Activated CD4-positive, alpha-beta memory T cell treated with anti-CD3 and anti-CD28 coated beads, Interleukin-2, amount 10 ng/mL, durations not matched to agents 7 days and 5 days (primary cell): ENCODE measurements around the gene STING1. TPM values are rescaled to one million over a fixed set of nuclear protein-coding genes. Genes with fewer than 3 reads are reported as not detected.
"Not testable (repeated sequence)": the region's sequence is repeated elsewhere in the genome, so short reads cannot be mapped to it uniquely, and the experiment has no call there.

ENCODE experiments used
- CTCF ChIA-PET: fragments of 350-600 bp; sonication (Branson Sonifier 250); formaldehyde crosslinking; loops from one replicate; lab custom pipeline; 2021; ENCODE audit warnings: antibody characterized with exemption, inconsistent platforms; lab: Charles Lee
- POLR2A ChIA-PET: fragments of 350-600 bp; sonication (Branson Sonifier 250); formaldehyde crosslinking; loops from one replicate; lab custom pipeline; 2021; ENCODE audit warnings: antibody characterized with exemption; lab: Charles Lee
- DNase-seq: peaks from one replicate; pipeline ENCODE4 v3.0.0-alpha.2; 2020
- H3K27ac Mint-ChIP-seq: one replicate; pipeline ENCODE4 v1.8.0; 2021; ENCODE audit warnings: mild to moderate bottlenecking, mixed read lengths
- H3K27me3 Mint-ChIP-seq: one replicate; pipeline ENCODE4 v1.8.0; 2021; ENCODE audit warnings: mixed read lengths
- H3K36me3 Mint-ChIP-seq: one replicate; pipeline ENCODE4 v1.8.0; 2021; ENCODE audit warnings: low read depth, mixed read lengths
- H3K4me1 Mint-ChIP-seq: one replicate; pipeline ENCODE4 v1.8.0; 2021; ENCODE audit warnings: mixed read lengths
- H3K4me3 Mint-ChIP-seq: one replicate; pipeline ENCODE4 v1.8.0; 2021; ENCODE audit warnings: mild to moderate bottlenecking, mixed read lengths
- H3K9me3 Mint-ChIP-seq: one replicate; pipeline ENCODE4 v1.8.0; 2021; ENCODE audit warnings: mixed read lengths
- total RNA-seq, 2 experiments: library from RNA; stranded (reverse); gene quantifications; one replicate each; pipeline ENCODE4 v1.2.3, GENCODE V29; 2021

Gene STING1
- total RNA-seq, 2 experiments from 2014 or later, result 277 to 281 TPM

DNA sequence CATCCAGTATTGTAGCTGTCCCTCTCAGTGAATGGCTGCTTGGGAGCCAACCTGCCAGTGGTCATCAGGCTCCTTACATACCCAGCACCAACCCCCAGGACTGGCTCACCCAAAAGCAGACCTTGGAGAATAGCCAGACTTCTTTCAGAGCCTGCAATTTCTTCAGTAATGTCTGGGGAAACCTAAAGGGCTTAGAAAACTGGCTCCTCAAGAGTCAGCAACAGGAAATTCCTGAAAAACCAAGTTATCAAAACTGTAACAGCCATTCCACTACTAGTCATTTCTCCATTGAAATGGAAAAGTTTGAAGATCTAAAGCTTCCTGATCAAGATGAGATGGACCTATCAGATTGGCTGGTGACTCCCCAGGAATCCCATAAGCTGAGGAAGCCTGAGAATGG is 12.3 kb upstream of the STING1 start:
- H3K9me3 Mint-ChIP-seq, result no peaks in the 10 kb centered on the region
- H3K27me3 Mint-ChIP-seq, result no peaks in the 10 kb centered on the region
- no peak overlapping the region for H3K27ac Mint-ChIP-seq
- no peak for DNase-seq
- ChIA-PET CTCF (interaction anchor here (1.7 to 2.0 kb wide), 2 partner anchors 13 to 72 kb away, joined by 7 to 8 read pairs; partner anchors contain the start of gene STING1), POLR2A (interaction anchor here (0.9 to 4.4 kb wide), 5 partner anchors 8 to 1865 kb away, joined by 3 to 22 read pairs (median 4); partner anchors contain the start of gene STING1)
- H3K4me1 Mint-ChIP-seq, result peaks cover 22% of the 10 kb centered on the region
- H3K36me3 Mint-ChIP-seq, result no peaks in the 10 kb centered on the region
- H3K4me3 Mint-ChIP-seq, result no peak overlapping the region

GRCh38 chr5:139494256-139494655 is 11.7 kb upstream of the STING1 start:
- Mint-ChIP-seq H3K27me3 (no peaks in the 10 kb centered on the region), H3K9me3 (no peaks in the 10 kb centered on the region), H3K4me3 (no peak overlapping the region), H3K4me1 (peaks cover 22% of the 10 kb centered on the region), H3K36me3 (no peaks in the 10 kb centered on the region), H3K27ac (no peak overlapping the region)
- ChIA-PET CTCF (no interaction called here), POLR2A (interaction anchor here (0.9 to 4.4 kb wide), 5 partner anchors 9 to 1865 kb away, joined by 3 to 22 read pairs (median 4); partner anchors contain the start of gene STING1)
- no peak for DNase-seq

DNA sequence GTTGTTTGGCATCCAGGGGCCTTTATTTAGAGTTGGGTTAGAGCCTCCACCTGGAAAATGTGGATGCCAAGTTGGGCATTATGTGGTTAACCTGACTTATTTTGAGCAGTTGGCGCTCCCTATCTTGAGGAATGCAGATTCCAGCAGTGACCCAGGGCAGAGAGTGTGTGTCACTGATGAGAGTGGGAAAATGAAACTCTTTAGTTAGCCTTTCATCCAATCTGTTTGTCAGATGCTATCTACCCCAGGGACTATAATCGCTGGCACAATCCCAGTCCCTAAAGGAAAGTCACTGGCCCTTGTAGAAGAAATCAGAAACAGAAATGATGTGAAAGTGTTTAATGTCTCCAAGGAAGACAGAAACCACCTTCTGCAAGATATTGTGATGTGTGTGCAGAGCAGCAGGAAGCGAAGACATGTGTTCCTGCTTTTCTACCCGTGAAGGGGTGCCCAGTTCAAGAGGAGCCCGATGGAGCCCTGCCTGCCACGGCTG is 10.2 kb upstream of the STING1 start:
- DNase-seq, result no peak
- H3K4me1 Mint-ChIP-seq, result peaks cover 32% of the 10 kb centered on the region
- H3K27me3 Mint-ChIP-seq, result no peaks in the 10 kb centered on the region
- ChIA-PET POLR2A (interaction anchor here (1.1 to 4.4 kb wide), 2 partner anchors 11 to 76 kb away, joined by 5 to 22 read pairs; partner anchors contain the start of gene STING1), CTCF (interaction anchor here (0.9 kb wide), 1 partner anchor 10 kb away, joined by 3 read pairs; the partner anchor contains the start of gene STING1)
- H3K36me3 Mint-ChIP-seq, result no peaks in the 10 kb centered on the region
- H3K4me3 Mint-ChIP-seq, result no peak overlapping the region
- no peaks in the 10 kb centered on the region for H3K9me3 Mint-ChIP-seq
- H3K27ac Mint-ChIP-seq, result no peak overlapping the region

GRCh38 chr5:139488260-139488659 is 5.7 kb upstream of the STING1 start:
- ChIA-PET POLR2A (interaction anchor here (1.0 to 2.5 kb wide), 2 partner anchors 20 to 49 kb away, joined by 3 to 6 read pairs; partner anchors contain the start of gene DNAJC18), CTCF (interaction anchor here (0.8 to 2.0 kb wide), 4 partner anchors 9 to 73 kb away, joined by 3 to 6 read pairs (median 4); no protein-coding TSS in a partner anchor)
- Mint-ChIP-seq H3K4me1 (peaks cover 24% of the 10 kb centered on the region), H3K4me3 (no peak overlapping the region), H3K27me3 (no peaks in the 10 kb centered on the region), H3K9me3 (no peaks in the 10 kb centered on the region), H3K27ac (no peak overlapping the region), H3K36me3 (no peaks in the 10 kb centered on the region)
- DNase-seq, result no peak

DNA sequence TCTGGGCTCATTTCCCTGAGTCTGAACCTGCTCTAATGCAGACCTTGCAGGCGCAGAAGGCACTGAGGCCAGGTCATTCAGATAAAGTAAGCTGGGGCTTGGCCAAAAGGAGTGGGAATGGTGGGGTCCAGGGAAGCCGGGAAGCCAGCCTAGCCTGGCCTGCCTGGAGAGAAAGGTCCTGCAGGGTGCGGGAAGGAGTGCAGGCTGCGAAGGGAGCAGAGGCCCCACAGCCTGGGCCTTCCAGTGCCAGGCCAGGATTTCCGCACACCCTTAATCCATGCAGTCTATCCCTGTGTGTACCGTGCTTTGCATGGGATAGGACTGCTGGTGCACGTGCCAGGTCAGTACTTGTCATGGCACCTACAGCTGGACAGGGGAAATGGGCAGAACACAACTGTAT is 3.6 kb upstream of the STING1 start:
- peaks cover 12% of the 10 kb centered on the region for H3K36me3 Mint-ChIP-seq
- CTCF ChIA-PET, result no interaction called here
- POLR2A ChIA-PET, result no interaction called here
- H3K4me3 Mint-ChIP-seq, result no peak overlapping the region
- DNase-seq, result no peak
- H3K27me3 Mint-ChIP-seq, result no peaks in the 10 kb centered on the region
- H3K27ac Mint-ChIP-seq, result no peak overlapping the region
- peaks cover 23% of the 10 kb centered on the region for H3K4me1 Mint-ChIP-seq
- no peaks in the 10 kb centered on the region for H3K9me3 Mint-ChIP-seq

DNA sequence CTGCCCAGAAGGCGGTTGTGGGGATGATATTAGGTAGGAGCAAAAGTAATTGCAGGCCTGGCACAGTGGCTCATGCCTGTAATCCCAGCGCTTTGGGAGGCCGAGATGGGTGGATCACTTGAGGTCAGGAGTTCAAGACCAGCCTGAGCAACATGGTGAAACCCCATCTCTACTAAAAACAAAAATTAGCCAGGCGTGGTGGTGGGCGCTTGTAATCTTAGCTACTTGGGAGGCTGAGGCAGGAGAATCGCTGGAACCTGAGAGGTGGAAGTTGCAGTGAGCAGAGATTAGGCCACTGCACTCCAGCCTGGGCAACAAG is 291 bp upstream of the STING1 start:
- H3K36me3 Mint-ChIP-seq, result peaks cover 39% of the 10 kb centered on the region
- peak overlapping the region; percentile 96 for H3K4me3 Mint-ChIP-seq
- peaks cover 40% of the 10 kb centered on the region for H3K4me1 Mint-ChIP-seq
- H3K9me3 Mint-ChIP-seq, H3K27me3 Mint-ChIP-seq, DNase-seq: not testable (repeated sequence)
- ChIA-PET CTCF (interaction anchor here (1.0 to 3.7 kb wide), 16 partner anchors 9 to 90 kb away, joined by 3 to 46 read pairs (median 6); partner anchors contain the start of genes DNAJC18 and SMIM33), POLR2A (interaction anchor here (0.7 to 3.8 kb wide), 26 partner anchors 8 to 913 kb away, joined by 3 to 63 read pairs (median 13); partner anchors contain the start of genes DNAJC18, ECSCR, PAIP2 and PROB1)
- peak overlapping the region; percentile 98 for H3K27ac Mint-ChIP-seq

- DNase-seq, result no peak
- Mint-ChIP-seq H3K27ac (peak overlapping the region; percentile 98), H3K4me1 (peaks cover 51% of the 10 kb centered on the region), H3K4me3 (peak overlapping the region; percentile 96), H3K36me3 (peaks cover 52% of the 10 kb centered on the region), H3K9me3 (no peaks in the 10 kb centered on the region), H3K27me3 (no peaks in the 10 kb centered on the region)
- ChIA-PET CTCF (interaction anchor here (0.6 to 3.7 kb wide), 19 partner anchors 8 to 284 kb away, joined by 3 to 46 read pairs (median 6); partner anchors contain the start of genes DNAJC18 and SMIM33), POLR2A (interaction anchor here (0.7 to 3.8 kb wide), 28 partner anchors 9 to 187 kb away, joined by 3 to 63 read pairs (median 10); partner anchors contain the start of genes DNAJC18, ECSCR, MZB1 and PAIP2)
These were observed 943 bp downstream of the STING1 start for GRCh38 chr5:139481580-139482049.

DNA sequence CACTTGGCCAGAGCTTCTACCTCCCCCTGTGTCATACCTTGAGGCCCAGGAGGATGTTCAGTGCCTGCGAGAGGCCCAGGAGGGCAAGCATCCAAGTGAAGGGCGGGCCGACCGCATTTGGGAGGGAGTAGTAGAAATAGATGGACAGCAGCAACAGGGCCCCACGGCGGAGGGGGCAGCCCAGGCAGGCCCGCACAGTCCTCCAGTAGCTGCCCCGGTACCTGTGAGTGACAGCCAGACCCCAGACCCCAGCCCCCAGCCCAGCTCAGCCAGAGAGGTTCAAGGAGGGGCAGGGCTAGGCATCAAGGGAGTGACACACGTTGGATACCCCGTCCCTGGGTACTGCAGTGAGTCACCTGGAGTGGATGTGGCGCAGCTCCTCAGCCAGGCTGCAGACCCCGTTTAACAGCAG is 1.4 kb downstream of the STING1 start:
- Mint-ChIP-seq H3K9me3 (no peaks in the 10 kb centered on the region), H3K4me1 (peaks cover 55% of the 10 kb centered on the region), H3K27ac (peak overlapping the region; percentile 98), H3K4me3 (peak overlapping the region; percentile 96), H3K36me3 (peaks cover 57% of the 10 kb centered on the region), H3K27me3 (no peaks in the 10 kb centered on the region)
- POLR2A ChIA-PET, result interaction anchor here (0.9 to 3.8 kb wide), 19 partner anchors 9 to 187 kb away, joined by 3 to 63 read pairs (median 22); partner anchors contain the start of genes DNAJC18, ECSCR, PAIP2 and SMIM33
- DNase-seq, result peak; percentile 53
- CTCF ChIA-PET, result interaction anchor here (0.9 to 3.7 kb wide), 9 partner anchors 10 to 81 kb away, joined by 6 to 46 read pairs (median 14); partner anchors contain the start of genes DNAJC18 and SMIM33

DNA sequence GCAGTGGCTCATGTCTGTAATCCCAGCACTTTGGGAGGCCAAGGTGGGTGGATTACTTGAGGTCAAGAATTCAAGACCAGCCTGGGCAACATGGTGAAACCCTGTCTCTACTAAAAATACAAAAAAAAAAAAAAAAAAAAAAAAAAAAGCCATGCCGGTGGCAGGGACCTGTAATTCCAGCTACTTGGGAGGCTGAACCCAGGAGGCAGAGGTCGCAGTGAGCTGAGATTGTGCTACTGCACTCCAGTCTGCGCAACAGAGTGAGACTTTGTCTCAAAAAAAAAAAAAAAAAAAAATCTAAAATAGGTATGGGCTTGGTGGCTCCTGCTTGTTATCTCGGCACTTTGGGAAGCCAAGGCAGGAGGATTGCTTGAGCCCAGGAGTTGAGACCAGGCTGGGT is 2.8 kb downstream of the STING1 start:
- H3K27ac Mint-ChIP-seq, H3K4me3 Mint-ChIP-seq, H3K9me3 Mint-ChIP-seq, H3K27me3 Mint-ChIP-seq, DNase-seq: not testable (repeated sequence)
- ChIA-PET POLR2A (interaction anchor here (0.6 to 3.8 kb wide), 6 partner anchors 9 to 280 kb away, joined by 3 to 32 read pairs (median 5); partner anchors contain the start of genes DNAJC18 and SMIM33), CTCF (interaction anchor here (0.6 to 3.7 kb wide), 8 partner anchors 32 to 225 kb away, joined by 3 to 46 read pairs (median 5); no protein-coding TSS in a partner anchor)
- Mint-ChIP-seq H3K4me1 (peaks cover 67% of the 10 kb centered on the region), H3K36me3 (peaks cover 68% of the 10 kb centered on the region)

DNA sequence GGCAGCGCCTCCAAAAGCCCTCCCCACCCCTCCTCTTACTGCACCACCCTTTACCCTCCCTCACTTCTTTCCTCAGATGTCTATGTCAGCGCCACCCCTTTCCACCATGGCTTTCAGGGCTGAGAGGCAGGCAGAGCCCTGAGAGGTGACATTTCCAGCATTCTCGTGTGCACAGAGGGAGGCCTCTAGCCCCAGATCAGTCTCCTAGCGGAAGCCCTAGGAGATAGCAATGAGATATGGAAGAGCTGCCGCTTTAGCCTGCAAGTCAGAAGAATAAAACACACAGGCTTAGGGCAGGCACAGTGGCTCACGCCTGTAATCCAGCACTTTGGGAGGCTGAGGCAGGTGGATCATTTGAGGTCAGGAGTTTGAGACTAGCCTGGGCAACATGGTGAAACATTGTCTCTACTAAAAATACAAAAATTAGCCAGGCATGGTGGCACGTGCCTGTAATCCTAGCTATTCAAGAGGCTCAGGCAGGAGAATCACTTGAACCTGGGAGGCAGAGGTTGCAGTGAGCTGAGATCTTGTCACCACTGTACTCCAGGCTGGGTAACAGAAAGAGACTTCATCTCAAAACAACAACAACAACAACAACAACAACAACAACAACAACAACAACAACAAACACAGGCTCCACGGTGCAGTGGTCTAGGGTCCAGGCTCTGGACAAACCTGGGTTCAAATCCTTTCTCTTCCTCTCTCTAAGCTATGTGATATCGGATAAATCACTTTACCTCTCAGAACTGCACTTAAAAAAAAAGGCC is 3.7 kb downstream of the STING1 start:
- Mint-ChIP-seq H3K4me1 (peaks cover 75% of the 10 kb centered on the region), H3K27ac (peak overlapping the region; percentile 70), H3K4me3 (peak overlapping the region; percentile 54), H3K36me3 (peaks cover 75% of the 10 kb centered on the region)
- not testable (repeated sequence) for H3K27me3 Mint-ChIP-seq, DNase-seq, H3K9me3 Mint-ChIP-seq
- CTCF ChIA-PET, result interaction anchor here (0.6 to 1.9 kb wide), 4 partner anchors 33 to 225 kb away, joined by 3 to 13 read pairs (median 5); no protein-coding TSS in a partner anchor
- POLR2A ChIA-PET, result interaction anchor here (1.0 to 2.0 kb wide), 6 partner anchors 8 to 82 kb away, joined by 3 to 6 read pairs (median 4); partner anchors contain the start of genes DNAJC18, SMIM33 and UBE2D2

DNA sequence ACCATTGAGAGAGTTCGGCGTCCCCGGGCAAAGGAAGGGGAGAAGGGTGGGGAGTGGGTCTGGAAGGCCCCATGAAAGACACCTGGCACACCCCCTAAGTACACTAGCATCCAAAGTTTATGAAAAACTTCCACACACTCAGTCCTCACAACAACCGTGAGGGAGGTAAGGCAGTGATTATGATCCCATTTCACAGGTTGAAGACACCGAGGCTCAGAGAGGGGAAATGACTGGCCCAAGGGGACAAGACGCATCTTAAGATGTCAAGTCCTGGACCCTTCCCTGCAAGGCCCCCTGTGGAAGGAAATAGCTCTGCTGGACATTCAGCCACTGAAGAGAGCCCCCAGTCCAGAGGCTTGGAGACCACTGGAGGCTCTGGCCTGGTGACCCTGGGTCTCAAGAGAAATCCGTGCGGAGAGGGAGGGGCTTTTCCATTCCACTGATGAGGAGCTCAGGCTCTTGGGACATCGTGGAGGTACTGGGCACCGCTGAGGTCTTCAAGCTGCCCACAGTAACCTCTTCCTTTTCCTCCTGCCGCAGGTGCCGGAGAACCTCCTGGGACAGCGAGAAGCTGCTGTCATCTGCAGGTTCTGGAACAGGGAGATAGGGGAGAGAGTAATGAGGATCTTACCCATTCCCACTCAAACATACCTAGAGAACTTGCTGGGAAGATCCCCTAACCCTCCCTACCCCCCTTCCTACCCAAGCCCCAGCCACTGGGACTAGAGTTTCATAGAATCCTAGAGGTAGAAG is 6.5 kb downstream of the STING1 start:
- H3K4me3 Mint-ChIP-seq, result no peak overlapping the region
- peak overlapping the region; percentile 80 for H3K27ac Mint-ChIP-seq
- no peaks in the 10 kb centered on the region for H3K27me3 Mint-ChIP-seq
- H3K4me1 Mint-ChIP-seq, result peaks cover 88% of the 10 kb centered on the region
- POLR2A ChIA-PET, result interaction anchor here (0.9 to 2.9 kb wide), 9 partner anchors 9 to 85 kb away, joined by 3 to 20 read pairs (median 4); partner anchors contain the start of genes SPATA24 and UBE2D2
- no peaks in the 10 kb centered on the region for H3K9me3 Mint-ChIP-seq
- H3K36me3 Mint-ChIP-seq, result peaks cover 71% of the 10 kb centered on the region
- DNase-seq, result no peak
- CTCF ChIA-PET, result interaction anchor here (1.0 to 3.0 kb wide), 4 partner anchors 18 to 54 kb away, joined by 3 to 10 read pairs (median 5); no protein-coding TSS in a partner anchor
